ENCODE measurements around the gene SYPL2.
A peak's percentile ranks its signal among the peaks of the same experiment; 100 is the strongest.

Gene SYPL2

DNA sequence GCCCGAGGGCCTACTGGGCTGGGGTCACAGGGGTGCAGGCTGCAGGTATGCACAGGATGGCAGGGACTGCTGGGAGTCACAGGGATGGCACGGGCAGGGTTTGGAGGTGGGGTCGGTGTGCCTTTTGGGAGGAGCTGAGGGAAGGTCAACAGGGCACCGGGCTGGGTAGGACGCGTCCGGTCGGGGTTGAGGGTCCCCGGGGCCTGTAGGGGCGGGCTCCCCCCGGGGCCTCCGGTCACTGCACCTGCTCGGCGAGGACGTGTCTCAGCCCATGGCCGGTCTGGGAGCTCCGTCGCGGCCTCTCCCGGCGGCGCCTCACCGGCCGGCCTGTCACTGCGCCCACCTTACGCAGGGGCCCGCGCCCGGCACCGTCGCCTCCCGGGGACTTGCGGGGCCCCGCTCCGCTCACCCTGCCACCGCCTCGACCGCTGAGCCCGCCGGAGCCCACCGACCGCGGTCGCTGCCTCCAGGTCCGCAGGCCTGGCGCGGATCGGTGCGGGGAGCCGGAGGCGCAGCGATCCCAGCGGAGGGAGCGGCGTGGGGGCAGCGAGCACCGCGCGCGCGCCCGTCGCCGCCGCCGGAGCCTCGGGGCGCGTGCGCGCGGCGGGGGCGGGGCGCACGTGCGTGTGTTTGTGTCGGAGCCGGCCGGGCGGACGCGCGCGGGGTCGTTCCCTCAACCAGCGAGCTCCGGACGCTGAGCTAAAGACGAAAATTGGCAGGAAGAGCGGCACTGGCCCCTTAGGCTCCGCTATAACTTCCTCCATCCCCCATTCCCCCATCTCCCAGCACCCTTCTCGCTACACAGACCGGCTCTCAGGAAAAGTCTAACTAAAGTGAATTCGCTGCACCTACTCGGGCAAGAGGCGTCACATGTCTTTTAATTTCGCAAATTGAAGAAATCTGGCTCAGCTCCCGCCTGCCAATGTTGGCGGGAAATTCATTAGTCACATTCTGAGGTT lies 43.1 kb downstream of the SYPL2 start, which contains the start of gene AMIGO1:
Gene AMIGO1 (minus strand): TSS at position 552 of the 959 bp plus-strand sequence. CDS start 815 bp downstream, outside the sequence.
- DNase-seq (ENCODE audit: low read depth): peak; percentile 26
- TF ChIP-seq, protein P1, sequence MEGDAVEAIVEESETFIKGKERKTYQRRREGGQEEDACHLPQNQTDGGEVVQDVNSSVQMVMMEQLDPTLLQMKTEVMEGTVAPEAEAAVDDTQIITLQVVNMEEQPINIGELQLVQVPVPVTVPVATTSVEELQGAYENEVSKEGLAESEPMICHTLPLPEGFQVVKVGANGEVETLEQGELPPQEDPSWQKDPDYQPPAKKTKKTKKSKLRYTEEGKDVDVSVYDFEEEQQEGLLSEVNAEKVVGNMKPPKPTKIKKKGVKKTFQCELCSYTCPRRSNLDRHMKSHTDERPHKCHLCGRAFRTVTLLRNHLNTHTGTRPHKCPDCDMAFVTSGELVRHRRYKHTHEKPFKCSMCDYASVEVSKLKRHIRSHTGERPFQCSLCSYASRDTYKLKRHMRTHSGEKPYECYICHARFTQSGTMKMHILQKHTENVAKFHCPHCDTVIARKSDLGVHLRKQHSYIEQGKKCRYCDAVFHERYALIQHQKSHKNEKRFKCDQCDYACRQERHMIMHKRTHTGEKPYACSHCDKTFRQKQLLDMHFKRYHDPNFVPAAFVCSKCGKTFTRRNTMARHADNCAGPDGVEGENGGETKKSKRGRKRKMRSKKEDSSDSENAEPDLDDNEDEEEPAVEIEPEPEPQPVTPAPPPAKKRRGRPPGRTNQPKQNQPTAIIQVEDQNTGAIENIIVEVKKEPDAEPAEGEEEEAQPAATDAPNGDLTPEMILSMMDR (conservative IDR thresholded peaks at IDR 0.05; ENCODE audit: low read depth, low read length): no peak
- H3K4me3 ChIP-seq (ENCODE audit: low read depth, low read length): peak within 1 kb of the TSS; percentile 64

GRCh38 chr1:109513110-109513710 lies 46.9 kb downstream of the SYPL2 start:
- no peak for DNase-seq (ENCODE audit: low read depth)
- TF ChIP-seq, protein P1 (conservative IDR thresholded peaks at IDR 0.05; ENCODE audit: low read depth, low read length): no peak
- no peak overlapping the region for H3K4me3 ChIP-seq (ENCODE audit: low read depth, low read length)

GRCh38 chr1:109514846-109515245 lies 48.5 kb downstream of the SYPL2 start:
- no peak for DNase-seq (ENCODE audit: low read depth)
- no peak overlapping the region for H3K4me3 ChIP-seq (ENCODE audit: low read depth, low read length)
- TF ChIP-seq, protein P1 (conservative IDR thresholded peaks at IDR 0.05; ENCODE audit: low read depth, low read length): no peak

DNA sequence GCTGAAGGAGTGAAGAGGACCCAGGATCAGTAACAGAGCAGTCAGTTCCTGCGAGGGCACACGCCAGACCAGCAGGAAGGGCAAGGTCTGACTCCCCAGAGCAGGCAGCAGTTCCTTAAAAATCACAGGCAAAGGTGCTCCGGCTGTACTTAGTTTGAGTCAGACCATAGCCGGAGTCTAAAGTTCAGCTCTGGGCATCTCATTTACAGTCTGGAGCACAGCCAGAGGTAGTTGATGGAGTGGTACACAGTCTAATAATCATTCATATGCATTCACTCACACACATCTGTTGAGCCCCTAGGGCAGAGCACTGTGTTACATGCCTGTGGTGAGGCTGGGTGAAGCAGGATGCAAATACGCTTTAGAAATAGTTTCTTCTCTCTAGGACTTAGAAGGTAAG lies 50.5 kb downstream of the SYPL2 start:
- no peak for DNase-seq (ENCODE audit: low read depth)
- TF ChIP-seq, protein P1 (conservative IDR thresholded peaks at IDR 0.05; ENCODE audit: low read depth, low read length): no peak
- no peak overlapping the region for H3K4me3 ChIP-seq (ENCODE audit: low read depth, low read length)

- TF ChIP-seq, protein P1 (conservative IDR thresholded peaks at IDR 0.05; ENCODE audit: low read depth, low read length): no peak
- H3K4me3 ChIP-seq (ENCODE audit: low read depth, low read length): no peak overlapping the region
- no peak for DNase-seq (ENCODE audit: low read depth)
Observed at GRCh38 chr1:109517337-109517736, 51.0 kb downstream of the SYPL2 start.

GRCh38 chr1:109521002-109521951 lies 54.9 kb downstream of the SYPL2 start:
- DNase-seq (ENCODE audit: low read depth): no peak
- H3K4me3 ChIP-seq (ENCODE audit: low read depth, low read length): no peak overlapping the region
- TF ChIP-seq, protein P1 (conservative IDR thresholded peaks at IDR 0.05; ENCODE audit: low read depth, low read length): no peak
